Glutamatergic neuron (in vitro differentiated cells): ENCODE measurements around the gene DOP1A. TPM values are rescaled to one million over a fixed set of nuclear protein-coding genes. Genes with fewer than 3 reads are reported as not detected.

ENCODE experiments used
- DNase-seq: peaks from one replicate; pipeline ENCODE4 v3.0.0; 2022
- H3K27ac Mint-ChIP-seq: one replicate; pipeline ENCODE4 v1.8.0; 2020; ENCODE audit warnings: mild to moderate bottlenecking, mixed read lengths, inconsistent platforms; ENCODE audit not compliant: unreplicated experiment
- H3K27me3 Mint-ChIP-seq: one replicate; pipeline ENCODE4 v1.8.0; 2020; ENCODE audit warnings: mild to moderate bottlenecking, moderate library complexity, mixed read lengths, inconsistent platforms; ENCODE audit not compliant: unreplicated experiment
- H3K36me3 Mint-ChIP-seq: one replicate; pipeline ENCODE4 v1.8.0; 2020; ENCODE audit warnings: mild to moderate bottlenecking, mixed read lengths, inconsistent platforms; ENCODE audit not compliant: unreplicated experiment
- H3K4me1 Mint-ChIP-seq: one replicate; pipeline ENCODE4 v1.8.0; 2020; ENCODE audit warnings: mild to moderate bottlenecking, low read depth, mixed read lengths, inconsistent platforms; ENCODE audit not compliant: unreplicated experiment
- H3K4me3 Mint-ChIP-seq: one replicate; pipeline ENCODE4 v1.8.0; 2020; ENCODE audit warnings: mild to moderate bottlenecking, mixed read lengths, inconsistent platforms; ENCODE audit not compliant: unreplicated experiment
- H3K9me3 Mint-ChIP-seq: one replicate; pipeline ENCODE4 v1.8.0; 2020; ENCODE audit warnings: mild to moderate bottlenecking, moderate library complexity, mixed read lengths, inconsistent platforms; ENCODE audit not compliant: unreplicated experiment
- total RNA-seq: library from RNA; stranded (reverse); fragmentation: NEBNext Ultra II Directional; extraction: Animal tissue kit (Norgen Biotek cat#: 25700); gene quantifications from one replicate; pipeline ENCODE4 v1.2.1, GENCODE V29; 2021; ENCODE audit not compliant: unreplicated experiment
- TF ChIP-seq, protein P1 (sequence below): fragments of 200-600 bp; sonication (generic); IDR thresholded peaks from one replicate; pipeline ENCODE4 v1.5.0; 2021; ENCODE audit not compliant: partially characterized antibody, unreplicated experiment

The DOP1A gene
- total RNA-seq, 1 donor from 2014 or later = 40.8 TPM

DNA sequence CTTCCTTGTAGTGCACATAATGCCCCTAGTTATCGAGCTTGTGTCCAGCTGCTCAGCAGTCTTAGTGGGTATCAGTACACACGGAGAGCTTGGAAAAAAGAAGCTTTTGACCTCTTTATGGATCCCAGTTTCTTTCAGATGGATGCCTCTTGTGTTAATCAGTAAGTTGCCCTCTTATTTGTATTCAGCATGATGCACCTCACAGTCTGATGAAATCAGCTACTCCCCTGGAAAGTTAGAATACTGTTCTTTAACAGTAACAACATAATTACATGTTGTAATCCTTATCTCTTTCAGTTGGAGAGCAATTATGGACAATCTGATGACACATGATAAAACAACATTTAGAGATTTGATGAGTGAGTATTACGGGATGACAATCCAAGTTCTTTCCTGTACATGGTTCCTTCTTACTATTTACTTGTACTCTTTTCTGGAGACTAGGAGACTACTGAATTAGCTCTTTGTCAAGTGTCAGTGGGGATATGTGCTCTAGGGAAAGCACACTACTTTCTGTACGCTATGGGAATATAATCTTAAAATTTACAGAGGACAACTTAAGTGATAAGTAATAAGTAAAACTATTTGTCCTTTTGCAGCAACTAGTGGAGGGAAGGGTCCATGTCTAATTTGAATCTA is 86.5 kb downstream of the DOP1A start:
- Mint-ChIP-seq H3K27me3 (peaks cover 1% of the 10 kb centered on the region), H3K9me3 (no peaks in the 10 kb centered on the region), H3K36me3 (no peaks in the 10 kb centered on the region), H3K4me3 (peak overlapping the region; percentile 10), H3K27ac (peak overlapping the region; percentile 57), H3K4me1 (peaks cover 20% of the 10 kb centered on the region)
- no peak for DNase-seq
- TF ChIP-seq, protein P1, sequence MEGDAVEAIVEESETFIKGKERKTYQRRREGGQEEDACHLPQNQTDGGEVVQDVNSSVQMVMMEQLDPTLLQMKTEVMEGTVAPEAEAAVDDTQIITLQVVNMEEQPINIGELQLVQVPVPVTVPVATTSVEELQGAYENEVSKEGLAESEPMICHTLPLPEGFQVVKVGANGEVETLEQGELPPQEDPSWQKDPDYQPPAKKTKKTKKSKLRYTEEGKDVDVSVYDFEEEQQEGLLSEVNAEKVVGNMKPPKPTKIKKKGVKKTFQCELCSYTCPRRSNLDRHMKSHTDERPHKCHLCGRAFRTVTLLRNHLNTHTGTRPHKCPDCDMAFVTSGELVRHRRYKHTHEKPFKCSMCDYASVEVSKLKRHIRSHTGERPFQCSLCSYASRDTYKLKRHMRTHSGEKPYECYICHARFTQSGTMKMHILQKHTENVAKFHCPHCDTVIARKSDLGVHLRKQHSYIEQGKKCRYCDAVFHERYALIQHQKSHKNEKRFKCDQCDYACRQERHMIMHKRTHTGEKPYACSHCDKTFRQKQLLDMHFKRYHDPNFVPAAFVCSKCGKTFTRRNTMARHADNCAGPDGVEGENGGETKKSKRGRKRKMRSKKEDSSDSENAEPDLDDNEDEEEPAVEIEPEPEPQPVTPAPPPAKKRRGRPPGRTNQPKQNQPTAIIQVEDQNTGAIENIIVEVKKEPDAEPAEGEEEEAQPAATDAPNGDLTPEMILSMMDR = no peak

DNA sequence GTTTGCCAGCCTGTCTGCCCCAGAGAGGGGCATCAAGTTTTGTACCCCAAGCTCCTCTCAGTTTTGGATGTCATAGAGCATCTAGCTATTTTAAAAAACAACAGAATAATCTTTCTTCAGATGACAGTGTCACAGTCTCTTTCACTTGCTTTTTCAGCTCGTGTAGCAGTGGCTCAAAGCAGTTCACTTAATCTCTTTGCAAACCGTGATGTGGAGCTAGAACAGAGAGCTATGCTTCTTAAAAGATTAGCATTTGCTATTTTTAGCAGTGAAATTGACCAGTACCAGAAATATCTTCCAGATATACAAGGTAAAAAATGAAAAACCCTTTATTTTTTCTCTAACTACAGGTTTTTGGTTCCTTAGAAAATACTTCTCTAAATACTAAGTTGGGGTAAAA is 88.3 kb downstream of the DOP1A start:
- no peaks in the 10 kb centered on the region for H3K36me3 Mint-ChIP-seq
- no peak for DNase-seq
- H3K4me3 Mint-ChIP-seq = no peak overlapping the region
- H3K27ac Mint-ChIP-seq = no peak overlapping the region
- peaks cover 29% of the 10 kb centered on the region for H3K4me1 Mint-ChIP-seq
- H3K27me3 Mint-ChIP-seq = peaks cover 1% of the 10 kb centered on the region
- H3K9me3 Mint-ChIP-seq = no peaks in the 10 kb centered on the region
- TF ChIP-seq, protein P1 = no peak

DNA sequence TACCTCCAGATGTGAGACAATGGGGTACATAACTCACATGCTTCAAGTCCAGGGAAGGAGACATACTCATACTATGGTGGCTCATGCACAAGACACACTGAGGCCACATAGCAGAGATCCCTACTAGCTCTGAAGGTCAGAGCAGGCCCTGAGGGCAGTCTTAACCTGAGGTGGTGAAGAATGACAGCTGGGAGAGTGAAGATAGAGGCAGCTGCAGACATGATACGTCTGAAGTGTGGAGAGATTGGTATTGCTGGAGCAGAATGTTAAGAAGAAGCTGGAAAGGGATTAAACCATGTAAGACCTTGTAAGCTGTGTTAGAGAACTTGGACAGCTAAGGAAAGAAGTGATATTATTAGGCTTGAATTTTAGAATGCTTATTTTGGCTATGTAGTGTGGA is 92.7 kb downstream of the DOP1A start:
- peaks cover 19% of the 10 kb centered on the region for H3K4me1 Mint-ChIP-seq
- H3K9me3 Mint-ChIP-seq = no peaks in the 10 kb centered on the region
- peak overlapping the region; percentile 3 for H3K27ac Mint-ChIP-seq
- H3K27me3 Mint-ChIP-seq = peaks cover 1% of the 10 kb centered on the region
- no peak for DNase-seq
- H3K36me3 Mint-ChIP-seq = no peaks in the 10 kb centered on the region
- H3K4me3 Mint-ChIP-seq = no peak overlapping the region
- TF ChIP-seq, protein P1 = no peak

DNA sequence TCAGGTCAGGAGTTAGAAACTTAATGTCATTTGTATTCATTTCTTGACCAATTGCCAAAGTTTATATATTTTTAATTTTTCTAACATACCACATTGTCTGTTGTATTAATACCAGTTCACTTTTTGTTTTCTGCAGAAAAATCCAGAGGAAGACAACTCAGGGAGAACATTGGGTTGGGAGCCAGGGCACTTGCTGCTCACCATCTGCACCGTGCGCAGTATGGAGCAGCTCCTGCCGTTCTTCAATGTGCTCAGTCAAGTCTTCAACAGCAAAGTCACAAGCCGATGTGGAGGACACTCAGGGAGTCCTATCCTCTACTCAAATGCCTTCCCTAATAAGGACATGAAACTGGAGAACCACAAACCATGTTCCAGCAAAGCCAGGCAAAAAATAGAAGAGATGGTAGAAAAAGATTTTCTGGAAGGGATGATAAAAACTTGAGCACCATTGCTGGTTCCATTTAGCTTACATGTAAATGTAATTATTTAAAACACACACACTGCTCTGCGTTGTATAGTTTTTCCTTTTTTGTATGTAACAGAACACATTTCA is 100.3 kb downstream of the DOP1A start:
- H3K36me3 Mint-ChIP-seq = no peaks in the 10 kb centered on the region
- no peaks in the 10 kb centered on the region for H3K4me1 Mint-ChIP-seq
- DNase-seq = no peak
- peaks cover 2% of the 10 kb centered on the region for H3K27me3 Mint-ChIP-seq
- TF ChIP-seq, protein P1 = no peak
- no peaks in the 10 kb centered on the region for H3K9me3 Mint-ChIP-seq
- H3K27ac Mint-ChIP-seq = no peak overlapping the region
- no peak overlapping the region for H3K4me3 Mint-ChIP-seq

DNA sequence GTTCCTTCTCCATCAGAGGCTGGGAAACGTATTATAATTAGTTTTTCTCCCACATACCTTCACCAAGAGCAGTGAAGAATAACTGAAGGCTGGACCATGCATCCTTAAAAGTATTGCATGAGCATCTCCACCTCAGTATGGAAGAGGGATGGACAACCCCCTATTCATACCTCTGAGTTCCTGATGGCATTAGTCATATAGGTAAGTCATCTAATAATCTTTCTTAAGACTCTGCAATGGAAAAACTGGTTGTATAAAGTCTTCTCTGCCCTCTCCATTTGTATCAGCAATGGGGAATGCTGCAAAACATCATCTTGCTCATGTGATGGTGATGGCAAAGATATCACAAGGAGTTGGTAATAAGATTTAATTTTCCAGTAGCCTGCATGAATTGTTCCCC is 101.1 kb downstream of the DOP1A start:
- TF ChIP-seq, protein P1 = no peak
- H3K4me3 Mint-ChIP-seq = no peak overlapping the region
- no peaks in the 10 kb centered on the region for H3K4me1 Mint-ChIP-seq
- no peak for DNase-seq
- H3K27me3 Mint-ChIP-seq = peaks cover 2% of the 10 kb centered on the region
- H3K36me3 Mint-ChIP-seq = no peaks in the 10 kb centered on the region
- H3K27ac Mint-ChIP-seq = no peak overlapping the region
- no peaks in the 10 kb centered on the region for H3K9me3 Mint-ChIP-seq
